GM19099 (cell line): Measurements from ENCODE around the gene KRT75.

Experiments used
- POLR2A ChIP-seq: IDR thresholded peaks from 3 replicates; pipeline ENCODE4 v1.6.1; 2011; ENCODE audit warnings: low read depth; ENCODE audit not compliant: insufficient read length; ENCODE audit errors: extremely low read depth

KRT75 gene

GRCh38 chr12:52405922-52406385, 28.2 kb downstream of the KRT75 start, which contains the start of gene KRT82:
KRT82 (minus strand) TSS chr12:52406335; CDS start chr12:52406277, 58 bp downstream.
- no peak for TF ChIP-seq POLR2A

DNA sequence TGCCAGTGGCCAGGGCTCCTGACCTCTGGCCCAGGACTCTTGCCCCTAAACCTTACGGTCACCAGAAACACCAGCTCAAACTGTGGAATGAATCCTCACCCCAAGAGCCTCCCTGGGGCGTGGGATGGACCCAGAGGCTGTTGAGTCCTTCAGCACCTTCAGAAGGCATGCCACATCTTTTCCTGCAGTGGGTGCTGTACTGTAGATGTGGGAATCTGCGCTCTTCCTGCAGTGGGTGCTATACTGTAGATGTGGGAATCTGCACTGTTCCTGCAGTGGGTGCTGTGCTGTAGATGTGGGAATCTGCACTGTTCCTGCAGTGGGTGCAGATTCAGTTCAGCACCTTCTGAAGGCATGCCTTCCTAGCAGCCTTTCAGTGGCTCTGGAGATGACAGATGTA, 29.2 kb downstream of the KRT75 start:
- TF ChIP-seq POLR2A = no peak

- no peak for TF ChIP-seq POLR2A
Observed at GRCh38 chr12:52403561-52403960, 30.6 kb downstream of the KRT75 start.

DNA sequence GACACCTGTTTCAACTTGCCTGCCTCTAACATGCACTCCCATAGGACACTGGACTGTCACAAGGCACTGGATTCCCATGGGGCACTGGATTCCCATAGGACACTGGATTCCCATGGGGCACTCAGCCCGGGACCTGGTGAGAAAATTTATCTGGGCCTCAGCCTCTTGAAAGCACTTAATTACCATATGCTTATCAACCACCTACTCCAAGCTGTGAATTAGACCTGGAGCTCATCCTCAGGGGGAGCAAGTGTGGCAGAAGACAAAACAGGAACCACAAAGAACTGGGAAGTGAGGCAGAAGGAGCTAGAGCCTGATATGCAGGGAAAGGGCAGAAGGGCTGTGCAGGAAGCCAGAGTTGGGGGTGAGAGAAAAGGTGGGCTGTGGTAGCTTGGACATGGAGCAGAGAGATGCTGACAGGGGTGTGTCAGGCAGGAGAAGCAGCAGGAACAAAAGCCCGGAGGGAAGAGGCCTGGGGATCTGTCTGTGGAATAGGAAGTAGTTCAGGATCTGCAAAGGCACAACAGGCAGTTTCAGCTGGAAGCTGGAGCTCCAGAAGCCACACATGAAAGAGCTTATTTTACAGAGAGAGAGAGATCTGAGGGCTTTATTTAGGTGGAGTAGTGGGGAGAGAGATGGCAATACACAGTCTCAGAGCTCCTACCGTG, 31.2 kb downstream of the KRT75 start:
- TF ChIP-seq POLR2A = no peak

- no peak for TF ChIP-seq POLR2A
Observed at GRCh38 chr12:52402377-52402776, 31.8 kb downstream of the KRT75 start.

DNA sequence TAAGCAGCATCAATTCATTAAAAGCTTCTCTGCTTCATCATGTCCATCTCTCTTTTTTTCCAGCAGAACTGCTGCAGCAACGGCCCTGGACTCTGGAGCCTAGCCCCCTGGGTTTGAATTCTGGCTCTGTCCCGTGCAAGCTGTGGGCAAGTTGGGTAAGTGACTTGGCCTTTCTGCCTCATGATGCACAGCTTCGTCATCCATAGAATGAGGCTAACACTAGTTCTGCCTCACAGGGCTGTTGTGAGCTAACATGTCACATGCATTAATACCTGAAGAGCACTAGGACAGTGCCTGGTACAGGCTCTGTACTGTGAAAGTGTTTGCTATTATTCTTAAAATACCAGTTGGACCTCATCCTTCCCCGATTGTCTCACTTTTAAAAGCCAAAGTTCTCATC, 32.2 kb downstream of the KRT75 start:
- TF ChIP-seq POLR2A = no peak

DNA sequence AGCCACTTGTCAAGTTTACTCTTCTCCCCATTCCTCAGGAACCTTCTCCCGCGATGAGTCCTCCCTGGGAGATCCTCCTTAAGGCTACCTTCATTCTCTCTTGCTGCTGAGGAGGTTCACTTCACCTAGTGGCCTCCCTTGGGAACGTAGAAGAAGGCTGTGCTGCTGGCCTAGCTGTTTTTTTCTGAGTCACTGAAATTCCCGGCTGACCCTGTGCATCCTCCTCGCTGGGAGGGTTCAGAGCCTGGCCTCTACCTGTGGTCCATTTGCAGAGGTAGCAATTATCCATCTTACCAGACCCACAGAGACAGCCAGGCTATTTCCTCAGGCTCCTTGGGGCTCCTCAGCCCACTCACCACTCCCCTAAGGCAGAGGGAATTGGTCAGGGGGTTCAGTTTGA, 32.6 kb downstream of the KRT75 start:
- TF ChIP-seq POLR2A = no peak

DNA sequence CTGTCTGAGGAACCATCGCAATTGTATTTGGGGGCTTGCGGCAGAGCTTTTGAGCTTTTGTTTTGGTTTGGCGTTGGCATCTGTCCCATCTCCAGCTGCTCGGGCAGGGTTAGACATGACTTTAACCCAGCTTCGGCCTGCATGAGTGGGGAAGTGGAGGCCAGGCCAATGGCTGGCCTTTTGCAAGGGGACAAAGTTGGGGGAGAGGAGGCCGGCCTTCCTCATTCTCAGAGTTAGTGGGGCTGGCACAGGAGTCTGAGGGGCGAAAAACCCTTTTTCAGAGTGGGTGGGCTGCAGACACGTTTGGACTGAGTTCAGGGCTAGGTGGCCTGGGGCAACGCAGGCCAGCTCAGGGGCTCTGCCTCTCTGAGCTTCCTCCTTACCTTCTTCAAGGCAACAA, 33.3 kb downstream of the KRT75 start:
- no peak for TF ChIP-seq POLR2A

DNA sequence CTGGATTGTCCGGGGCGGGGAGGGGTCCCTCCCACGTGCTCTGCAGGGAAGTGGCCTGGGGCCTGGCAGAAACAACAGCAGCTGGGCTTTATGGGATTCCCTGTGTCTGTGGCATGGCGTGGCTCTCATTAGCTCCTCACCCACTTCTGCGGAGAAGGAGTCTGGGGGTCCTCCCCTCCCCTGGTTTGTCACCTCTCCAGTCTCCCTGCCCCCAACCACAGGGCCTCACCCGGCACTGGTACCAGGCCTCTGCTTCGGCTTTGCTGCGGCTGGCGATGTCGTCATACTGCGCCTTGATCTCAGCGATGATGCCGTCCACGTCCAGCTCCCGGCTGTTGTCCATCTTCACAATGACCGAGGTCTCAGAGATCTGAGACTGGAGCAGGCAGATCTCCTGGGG, 34.4 kb downstream of the KRT75 start:
- no peak for TF ChIP-seq POLR2A

DNA sequence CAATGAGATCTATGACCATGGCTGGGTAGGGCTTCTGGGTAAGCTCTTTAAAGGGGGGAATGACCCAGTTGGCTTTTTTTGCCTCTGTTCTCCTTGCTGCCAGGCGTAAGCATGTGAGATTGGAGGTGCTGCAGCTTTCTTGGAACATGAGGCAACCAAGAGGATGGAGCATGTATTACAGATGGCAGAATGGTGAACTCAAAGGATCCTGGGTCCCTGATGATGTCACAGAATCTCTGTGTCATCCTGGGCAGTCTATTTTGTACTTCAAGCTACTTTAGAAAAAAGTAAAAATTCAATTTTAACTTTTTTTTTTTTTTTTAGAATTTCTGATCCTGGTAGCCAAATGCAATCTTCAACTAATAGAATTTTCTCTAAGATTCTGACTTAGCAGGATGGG, 36.0 kb downstream of the KRT75 start:
- TF ChIP-seq POLR2A = no peak

DNA sequence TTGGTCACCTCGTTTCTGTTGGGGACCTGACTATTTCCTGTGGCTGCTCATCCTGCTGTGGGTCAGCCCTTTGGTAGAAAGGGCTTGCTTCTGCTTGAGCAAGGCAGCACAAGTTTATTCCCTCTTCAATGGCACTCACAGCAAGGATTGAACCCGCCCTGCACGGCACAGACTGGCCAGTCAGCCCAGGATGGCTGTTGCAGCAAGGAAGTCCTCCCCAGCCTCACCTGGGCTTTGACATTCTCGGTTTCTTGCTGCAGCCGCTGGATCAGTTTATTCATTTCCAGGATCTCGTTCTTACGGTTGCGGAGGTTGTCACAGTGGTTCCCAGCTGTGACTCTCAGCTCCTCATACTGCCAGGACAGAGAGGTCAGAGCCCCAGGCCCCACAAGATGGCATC, 37.5 kb downstream of the KRT75 start:
- no peak for TF ChIP-seq POLR2A

DNA sequence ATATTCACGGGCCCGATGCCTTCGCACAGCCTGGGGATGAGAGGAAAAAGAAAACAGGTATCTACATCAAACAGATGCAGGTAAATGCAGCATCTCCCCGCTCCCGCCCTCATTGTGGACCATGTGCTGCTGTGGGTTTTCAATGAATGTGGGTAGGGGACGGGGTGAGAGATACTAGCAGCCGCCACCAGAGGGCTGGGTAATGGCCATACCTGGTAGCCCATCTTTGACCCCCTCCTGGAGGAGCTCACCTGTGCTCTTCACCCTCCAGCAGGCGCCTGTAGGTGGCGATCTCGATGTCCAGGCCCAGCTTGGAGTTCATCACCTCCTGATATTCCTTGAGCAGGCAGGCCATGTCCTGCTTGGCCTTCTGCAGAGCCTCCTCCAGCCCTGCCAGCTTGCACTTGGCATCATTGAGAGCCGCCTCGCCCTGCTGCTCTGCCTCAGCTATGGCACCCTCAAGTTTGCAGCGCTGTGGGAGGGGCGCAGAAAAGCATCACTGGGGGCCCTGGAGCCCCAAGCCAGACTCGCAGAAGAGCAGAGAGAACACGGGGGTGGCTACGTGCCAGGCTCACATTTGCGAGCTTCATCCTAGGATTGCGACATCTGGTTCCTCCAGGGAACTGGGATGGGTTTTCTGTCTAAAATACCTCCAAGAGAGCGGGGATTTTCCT, 38.3 kb downstream of the KRT75 start:
- TF ChIP-seq POLR2A = no peak

DNA sequence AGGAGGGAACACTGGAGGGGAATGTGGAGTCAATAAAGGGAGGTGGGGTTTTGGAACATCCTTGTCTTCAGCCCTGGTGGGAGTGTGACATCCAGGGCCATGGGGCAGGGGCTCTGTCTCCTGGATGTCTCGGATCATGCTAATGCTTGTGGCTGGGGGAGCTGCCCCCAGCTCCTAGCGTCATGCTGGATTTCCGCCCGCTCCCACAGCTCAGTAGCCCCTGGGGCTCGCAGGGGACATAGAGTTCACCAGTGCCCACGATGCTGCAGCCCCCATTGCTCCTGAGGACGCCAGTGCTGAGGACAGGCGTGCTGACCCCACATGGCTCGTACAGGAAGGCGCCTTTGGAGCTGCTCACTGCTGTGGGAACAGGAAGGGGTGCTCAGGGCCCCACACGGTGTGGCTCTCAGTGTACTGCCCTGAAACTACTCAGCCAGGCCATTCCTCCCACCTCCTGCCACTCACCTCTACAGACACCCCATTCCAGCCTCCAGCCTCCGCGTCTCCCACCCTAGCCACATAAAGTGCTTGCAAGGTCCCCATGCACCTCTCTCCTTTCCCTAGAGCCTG, 39.2 kb downstream of the KRT75 start:
- TF ChIP-seq POLR2A = no peak

DNA sequence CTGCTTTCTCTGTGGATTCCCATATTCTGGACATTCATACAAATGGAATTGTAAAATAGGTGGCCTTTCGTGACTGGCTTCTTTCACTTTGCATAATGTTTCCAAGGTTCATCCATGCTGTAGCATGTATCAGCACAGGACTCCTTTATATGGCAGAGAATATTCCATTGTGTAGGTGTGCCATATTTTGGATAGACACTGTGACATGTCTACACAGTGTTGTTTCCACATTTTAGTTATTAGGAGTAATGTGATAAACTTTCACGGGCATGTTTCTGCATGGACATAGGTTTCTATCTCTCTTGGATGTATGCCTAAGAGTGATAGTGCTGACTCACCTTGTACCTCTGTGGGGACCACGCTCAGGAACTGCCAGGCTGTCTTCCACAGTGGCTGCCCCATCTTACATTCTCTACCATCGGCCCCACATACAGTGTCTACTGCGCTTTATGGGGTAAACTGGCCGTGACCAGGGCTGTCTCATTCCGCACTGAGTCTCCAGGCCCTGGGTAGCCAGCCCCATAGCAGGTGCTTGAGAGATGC, 41.6 kb downstream of the KRT75 start:
- no peak for TF ChIP-seq POLR2A

DNA sequence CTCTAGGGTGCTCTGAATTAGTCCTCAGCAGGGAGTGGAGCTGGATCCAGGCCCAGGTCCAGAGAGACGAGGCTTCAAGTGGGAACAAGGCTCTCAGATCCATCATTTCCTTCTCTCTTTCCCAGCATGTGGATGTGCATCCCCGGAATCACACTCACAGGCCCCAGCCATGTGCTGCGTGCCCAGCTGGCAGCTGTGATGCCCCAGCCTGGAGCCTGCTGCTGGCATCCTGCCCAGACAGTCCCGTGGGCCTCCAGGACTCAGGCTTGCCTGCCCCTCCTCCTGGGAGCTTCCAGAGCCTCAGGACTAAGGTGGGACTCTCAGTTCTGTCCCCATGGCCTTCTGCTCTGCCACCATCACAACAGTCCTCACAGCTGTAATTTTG, 42.6 kb downstream of the KRT75 start:
- TF ChIP-seq POLR2A = no peak
